ENCODE results near the gene CBFA2T2.

The CBFA2T2 gene

GRCh38 chr20:33654680-33655161 is 164.8 kb downstream of the CBFA2T2 start:
- no peak for TF ChIP-seq SIN3A (IDR thresholded peaks at IDR 0.05; ENCODE audit: borderline replicate concordance, insufficient read depth, low read length)
- TF ChIP-seq, protein P1, sequence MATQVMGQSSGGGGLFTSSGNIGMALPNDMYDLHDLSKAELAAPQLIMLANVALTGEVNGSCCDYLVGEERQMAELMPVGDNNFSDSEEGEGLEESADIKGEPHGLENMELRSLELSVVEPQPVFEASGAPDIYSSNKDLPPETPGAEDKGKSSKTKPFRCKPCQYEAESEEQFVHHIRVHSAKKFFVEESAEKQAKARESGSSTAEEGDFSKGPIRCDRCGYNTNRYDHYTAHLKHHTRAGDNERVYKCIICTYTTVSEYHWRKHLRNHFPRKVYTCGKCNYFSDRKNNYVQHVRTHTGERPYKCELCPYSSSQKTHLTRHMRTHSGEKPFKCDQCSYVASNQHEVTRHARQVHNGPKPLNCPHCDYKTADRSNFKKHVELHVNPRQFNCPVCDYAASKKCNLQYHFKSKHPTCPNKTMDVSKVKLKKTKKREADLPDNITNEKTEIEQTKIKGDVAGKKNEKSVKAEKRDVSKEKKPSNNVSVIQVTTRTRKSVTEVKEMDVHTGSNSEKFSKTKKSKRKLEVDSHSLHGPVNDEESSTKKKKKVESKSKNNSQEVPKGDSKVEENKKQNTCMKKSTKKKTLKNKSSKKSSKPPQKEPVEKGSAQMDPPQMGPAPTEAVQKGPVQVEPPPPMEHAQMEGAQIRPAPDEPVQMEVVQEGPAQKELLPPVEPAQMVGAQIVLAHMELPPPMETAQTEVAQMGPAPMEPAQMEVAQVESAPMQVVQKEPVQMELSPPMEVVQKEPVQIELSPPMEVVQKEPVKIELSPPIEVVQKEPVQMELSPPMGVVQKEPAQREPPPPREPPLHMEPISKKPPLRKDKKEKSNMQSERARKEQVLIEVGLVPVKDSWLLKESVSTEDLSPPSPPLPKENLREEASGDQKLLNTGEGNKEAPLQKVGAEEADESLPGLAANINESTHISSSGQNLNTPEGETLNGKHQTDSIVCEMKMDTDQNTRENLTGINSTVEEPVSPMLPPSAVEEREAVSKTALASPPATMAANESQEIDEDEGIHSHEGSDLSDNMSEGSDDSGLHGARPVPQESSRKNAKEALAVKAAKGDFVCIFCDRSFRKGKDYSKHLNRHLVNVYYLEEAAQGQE (IDR thresholded peaks at IDR 0.05; ENCODE audit: insufficient read depth in 1 of 2, low read depth in 2 of 2, low read length in 2 of 2) = no peak
- TF ChIP-seq TAF1 (IDR thresholded peaks at IDR 0.05; ENCODE audit: borderline replicate concordance, insufficient read depth, low read length) = no peak
- TF ChIP-seq POLR2AphosphoS5 (IDR thresholded peaks at IDR 0.05; ENCODE audit: low read depth, low read length) = no peak
- no peak for TF ChIP-seq FOXP2 (optimal IDR thresholded peaks at IDR 0.05; ENCODE audit: borderline replicate concordance, extremely low read depth, extremely low read length, insufficient read depth)

GRCh38 chr20:33655164-33655563 is 165.3 kb downstream of the CBFA2T2 start:
- no peak for TF ChIP-seq SIN3A (IDR thresholded peaks at IDR 0.05; ENCODE audit: borderline replicate concordance, insufficient read depth, low read length)
- TF ChIP-seq POLR2AphosphoS5 (IDR thresholded peaks at IDR 0.05; ENCODE audit: low read depth, low read length) = no peak
- TF ChIP-seq TAF1 (IDR thresholded peaks at IDR 0.05; ENCODE audit: borderline replicate concordance, insufficient read depth, low read length) = no peak
- TF ChIP-seq, protein P1 (IDR thresholded peaks at IDR 0.05; ENCODE audit: insufficient read depth in 1 of 2, low read depth in 2 of 2, low read length in 2 of 2) = no peak

DNA sequence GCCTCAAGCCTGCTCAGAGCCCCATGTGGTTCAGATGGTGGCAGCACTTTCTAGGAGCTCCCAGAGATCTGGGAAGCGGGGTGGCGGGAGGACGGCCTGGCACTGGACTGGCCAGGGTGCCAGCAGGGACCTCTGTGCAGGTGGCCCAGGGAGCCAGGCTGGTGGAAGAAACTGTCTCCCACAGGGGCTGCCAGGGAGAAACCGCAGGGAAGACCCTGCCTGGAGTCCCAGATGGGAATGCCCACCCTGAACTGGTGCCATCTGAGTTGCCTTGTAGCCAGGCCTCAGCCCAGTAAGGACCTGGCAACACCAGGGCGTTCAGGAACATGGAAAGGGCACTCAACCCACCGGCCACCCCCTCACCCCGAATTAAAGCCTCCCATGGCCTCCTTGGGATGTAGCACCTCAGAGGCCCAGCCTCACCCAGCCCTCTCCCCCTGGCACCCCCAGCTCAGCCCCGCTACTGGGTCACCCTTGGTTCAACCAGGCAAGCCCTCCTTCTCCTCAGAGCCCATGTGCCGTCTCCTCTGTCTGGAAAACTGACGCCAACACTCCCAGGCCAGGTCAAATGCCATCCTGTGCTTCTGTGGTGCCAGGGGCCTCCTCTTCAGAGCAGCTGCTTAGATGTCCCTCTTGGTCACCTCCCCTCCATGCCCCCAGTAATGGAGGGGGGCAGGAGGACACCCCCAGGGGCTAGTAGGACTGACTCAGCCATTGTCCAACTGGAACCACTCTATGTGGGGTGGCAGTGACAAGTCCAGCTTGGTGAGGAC is 166.3 kb downstream of the CBFA2T2 start:
- TF ChIP-seq, protein P1 (IDR thresholded peaks at IDR 0.05; ENCODE audit: insufficient read depth in 1 of 2, low read depth in 2 of 2, low read length in 2 of 2) = no peak
- TF ChIP-seq FOXP2 (optimal IDR thresholded peaks at IDR 0.05; ENCODE audit: borderline replicate concordance, extremely low read depth, extremely low read length, insufficient read depth) (no peak), POLR2AphosphoS5 (IDR thresholded peaks at IDR 0.05; ENCODE audit: low read depth, low read length) (no peak), SIN3A (IDR thresholded peaks at IDR 0.05; ENCODE audit: borderline replicate concordance, insufficient read depth, low read length) (no peak), TAF1 (IDR thresholded peaks at IDR 0.05; ENCODE audit: borderline replicate concordance, insufficient read depth, low read length) (no peak)

DNA sequence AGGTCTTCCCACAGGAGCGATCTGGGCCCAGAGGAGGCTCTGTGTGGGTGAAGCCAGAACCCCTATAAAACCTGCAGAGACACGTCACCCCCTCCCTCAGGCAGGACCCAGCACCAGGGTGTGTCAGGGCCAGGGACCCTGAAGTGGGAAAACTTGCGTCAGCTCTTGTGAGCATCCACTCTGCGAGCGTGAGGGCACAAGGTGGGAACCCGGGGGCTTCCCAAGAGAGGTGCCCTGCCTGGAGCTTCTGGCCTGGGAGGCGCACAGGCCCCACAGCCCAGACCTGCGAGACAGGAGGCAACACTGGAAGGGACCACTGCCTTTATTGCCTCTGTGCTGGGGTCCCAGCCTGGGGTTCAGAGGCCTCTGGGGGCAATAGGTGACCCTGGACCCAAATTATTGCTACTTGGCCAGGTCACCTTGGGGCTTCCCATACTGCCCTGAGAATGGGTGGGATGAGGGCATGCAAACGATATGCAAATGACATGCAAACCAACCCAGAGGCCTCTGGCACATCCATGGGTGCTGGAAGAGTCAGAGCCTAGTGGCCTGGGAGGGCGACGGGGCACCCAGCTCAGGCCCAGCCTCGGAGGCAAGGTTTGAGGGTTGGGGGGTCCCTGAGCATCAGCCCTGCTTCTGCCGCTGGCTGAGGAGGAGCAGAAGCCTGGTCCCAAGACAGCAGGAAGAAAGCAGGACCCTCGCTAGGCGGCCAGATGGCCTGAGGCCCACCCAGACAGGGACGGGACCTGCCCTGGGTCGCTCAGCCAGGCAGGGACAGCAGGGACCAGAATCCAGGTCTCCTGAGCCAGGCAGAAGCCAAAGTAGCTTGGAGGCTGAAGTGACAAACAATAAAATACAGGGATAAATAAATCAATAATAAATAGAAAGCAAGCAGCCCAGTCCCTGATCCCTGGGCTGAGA is 167.1 kb downstream of the CBFA2T2 start:
- no peak for TF ChIP-seq FOXP2 (optimal IDR thresholded peaks at IDR 0.05; ENCODE audit: borderline replicate concordance, extremely low read depth, extremely low read length, insufficient read depth)
- TF ChIP-seq, protein P1 (IDR thresholded peaks at IDR 0.05; ENCODE audit: insufficient read depth in 1 of 2, low read depth in 2 of 2, low read length in 2 of 2) = no peak
- TF ChIP-seq TAF1 (IDR thresholded peaks at IDR 0.05; ENCODE audit: borderline replicate concordance, insufficient read depth, low read length) = no peak
- TF ChIP-seq POLR2AphosphoS5 (IDR thresholded peaks at IDR 0.05; ENCODE audit: low read depth, low read length) = no peak
- no peak for TF ChIP-seq SIN3A (IDR thresholded peaks at IDR 0.05; ENCODE audit: borderline replicate concordance, insufficient read depth, low read length)

Data from PFSK-1 (cell line).